ENCODE data around the gene CRIP2. TPM values are rescaled to one million over a fixed set of nuclear protein-coding genes. Genes with fewer than 3 reads are reported as not detected.

CRIP2 gene
- total and polyA plus RNA-seq, 2 donors (not counting 1 experiment from before 2014, with no cell fraction given): 6.0 to 81.6 TPM

DNA sequence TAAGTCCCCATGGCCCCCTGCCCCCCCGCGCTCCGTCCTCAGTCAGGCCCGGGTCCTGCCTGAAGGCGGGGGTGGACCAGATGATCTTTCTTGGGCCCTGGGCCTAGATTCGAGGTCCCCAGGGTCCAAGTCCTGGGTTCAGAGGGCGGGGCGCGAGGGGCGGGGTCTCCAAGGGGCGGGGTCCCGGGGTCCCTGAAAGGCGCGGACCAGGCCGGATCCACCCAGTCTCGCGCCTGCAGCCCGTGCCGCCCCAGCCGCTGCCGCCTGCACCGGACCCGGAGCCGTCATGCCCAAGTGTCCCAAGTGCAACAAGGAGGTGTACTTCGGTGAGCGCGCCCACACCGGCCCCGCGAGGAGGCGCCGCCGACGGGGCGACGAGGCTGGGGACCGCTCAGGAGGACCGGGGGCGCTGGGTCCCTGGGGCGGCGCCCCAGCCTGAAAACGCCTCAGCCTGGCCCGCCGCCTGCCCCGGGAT lies 12.4 kb downstream of the CRIP2 start:
- intact Hi-C loops (cut with micrococcal nuclease): loop anchor here (10.0 kb wide), 1 partner anchor 422 kb away; the partner anchor contains the start of gene GPR132
- ATAC-seq (ENCODE audit: low read depth): no peak
- Histone ChIP-seq H3K27me3 (replicated peaks in 1 of 4; ENCODE audit: control extremely low read depth in 1 of 4, control insufficient read depth in 3 of 4, insufficient read depth in 4 of 4, low read length in 3 of 4) (no peaks in the 10 kb centered on the region), H3K79me2 (ENCODE audit: control insufficient read depth, insufficient read depth, low read length) (peaks cover 9% of the 10 kb centered on the region), H4K20me1 (ENCODE audit: control insufficient read depth, insufficient read depth, low read length, poor library complexity, severe bottlenecking) (peaks cover 23% of the 10 kb centered on the region), H3K4me3 (ENCODE audit: control extremely low read depth in 1 of 5, extremely low read depth in 1 of 5, insufficient read depth in 1 of 5, low read depth in 2 of 5, low read length in 4 of 5) (peak overlapping the region in 4 of 5 experiments; percentile 59 to 88 (median 76)), H3K9me3 (ENCODE audit: control extremely low read depth in 1 of 3, control insufficient read depth in 2 of 3, insufficient read depth in 1 of 3, low read length in 2 of 3) (no peaks in the 10 kb centered on the region), H3K4me2 (replicated peaks; ENCODE audit: low read depth, low read length, poor library complexity, severe bottlenecking) (peak overlapping the region; percentile 100), H3K36me3 (replicated peaks in 1 of 2; ENCODE audit: control extremely low read depth in 1 of 2, control insufficient read depth in 1 of 2, extremely low read depth in 1 of 2, insufficient read depth in 2 of 2, low read length in 1 of 2) (peaks cover 0 to 6% of the 10 kb centered on the region in 2 experiments), H3K4me1 (ENCODE audit: control insufficient read depth in 2 of 2, insufficient read depth in 2 of 2, low read length in 2 of 2) (peaks cover 50 to 77% of the 10 kb centered on the region in 2 donors), H3K9ac (ENCODE audit: low read length) (peak overlapping the region; percentile 96), H3K27ac (ENCODE audit: low read length in 2 of 2) (peak overlapping the region; percentile 94 to 99), H2AFZ (ENCODE audit: insufficient read depth, low read depth, low read length, poor library complexity, severe bottlenecking) (peak overlapping the region; percentile 30)
- 2% methylated on average over 45 of the region's 45 CpGs for WGBS (ENCODE audit: insufficient coverage)
- no peaks in the 10 kb centered on the region for H3K9me3 Mint-ChIP-seq (ENCODE audit: insufficient read depth)
- peak overlapping the region; percentile 95 for H3K27ac Mint-ChIP-seq
- H3K4me1 Mint-ChIP-seq: peaks cover 59% of the 10 kb centered on the region
- TF ChIP-seq, protein P1, sequence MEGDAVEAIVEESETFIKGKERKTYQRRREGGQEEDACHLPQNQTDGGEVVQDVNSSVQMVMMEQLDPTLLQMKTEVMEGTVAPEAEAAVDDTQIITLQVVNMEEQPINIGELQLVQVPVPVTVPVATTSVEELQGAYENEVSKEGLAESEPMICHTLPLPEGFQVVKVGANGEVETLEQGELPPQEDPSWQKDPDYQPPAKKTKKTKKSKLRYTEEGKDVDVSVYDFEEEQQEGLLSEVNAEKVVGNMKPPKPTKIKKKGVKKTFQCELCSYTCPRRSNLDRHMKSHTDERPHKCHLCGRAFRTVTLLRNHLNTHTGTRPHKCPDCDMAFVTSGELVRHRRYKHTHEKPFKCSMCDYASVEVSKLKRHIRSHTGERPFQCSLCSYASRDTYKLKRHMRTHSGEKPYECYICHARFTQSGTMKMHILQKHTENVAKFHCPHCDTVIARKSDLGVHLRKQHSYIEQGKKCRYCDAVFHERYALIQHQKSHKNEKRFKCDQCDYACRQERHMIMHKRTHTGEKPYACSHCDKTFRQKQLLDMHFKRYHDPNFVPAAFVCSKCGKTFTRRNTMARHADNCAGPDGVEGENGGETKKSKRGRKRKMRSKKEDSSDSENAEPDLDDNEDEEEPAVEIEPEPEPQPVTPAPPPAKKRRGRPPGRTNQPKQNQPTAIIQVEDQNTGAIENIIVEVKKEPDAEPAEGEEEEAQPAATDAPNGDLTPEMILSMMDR (IDR thresholded peaks at IDR 0.05): no peak
- no peak for TF ChIP-seq EZH2 (IDR thresholded peaks at IDR 0.05; ENCODE audit: borderline replicate concordance, insufficient read depth, low read depth, low read length, poor library complexity, severe bottlenecking)
- H3K4me3 Mint-ChIP-seq: peak overlapping the region; percentile 88
- ChIA-PET POLR2A (interaction anchor here (1.0 kb wide), 1 partner anchor 89 kb away, joined by 3 read pairs; no protein-coding TSS in a partner anchor), CTCF (interaction anchor here (1.5 kb wide), 2 partner anchors 46 to 116 kb away, joined by 4 to 5 read pairs; no protein-coding TSS in a partner anchor)
- peak; percentile 85 for DNase-seq
- no peaks in the 10 kb centered on the region for H3K27me3 Mint-ChIP-seq

DNA sequence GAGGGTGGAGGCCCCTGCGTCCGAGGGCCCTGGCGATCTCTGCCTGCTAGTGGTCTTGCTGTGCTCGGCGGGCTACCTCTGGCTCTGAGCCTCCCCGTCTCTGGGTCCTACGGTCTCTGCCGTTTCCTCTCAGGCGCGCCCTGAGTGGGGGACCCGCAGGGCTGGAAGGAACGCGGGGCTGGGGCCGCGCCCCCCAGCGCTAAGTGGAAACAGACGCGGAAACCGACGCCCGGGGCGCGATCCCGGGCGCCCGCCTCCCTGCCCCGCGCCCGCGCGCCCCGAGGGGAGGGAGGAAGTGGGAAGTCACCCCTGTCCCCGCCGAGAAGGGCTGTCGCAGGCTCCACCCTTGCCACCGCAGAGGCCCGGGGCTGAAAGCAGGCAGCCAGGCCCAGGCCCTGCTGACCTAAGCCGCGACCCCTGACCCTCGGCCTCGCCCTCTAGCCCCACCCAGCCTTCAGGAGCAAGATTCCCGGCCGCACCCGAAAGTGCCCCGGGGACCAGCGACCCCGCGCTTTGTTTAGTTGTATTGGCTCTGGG lies 12.9 kb downstream of the CRIP2 start:
- Histone ChIP-seq H3K27ac (ENCODE audit: low read length in 2 of 2) (peak overlapping the region; percentile 94 to 99), H4K20me1 (ENCODE audit: control insufficient read depth, insufficient read depth, low read length, poor library complexity, severe bottlenecking) (peaks cover 26% of the 10 kb centered on the region), H3K9ac (ENCODE audit: low read length) (peak overlapping the region; percentile 96), H3K4me3 (ENCODE audit: control extremely low read depth in 1 of 5, extremely low read depth in 1 of 5, insufficient read depth in 1 of 5, low read depth in 2 of 5, low read length in 4 of 5) (peak overlapping the region in 4 of 5 experiments; percentile 59 to 88 (median 76)), H3K4me1 (ENCODE audit: control insufficient read depth in 2 of 2, insufficient read depth in 2 of 2, low read length in 2 of 2) (peaks cover 46 to 77% of the 10 kb centered on the region in 2 donors), H3K36me3 (replicated peaks in 1 of 2; ENCODE audit: control extremely low read depth in 1 of 2, control insufficient read depth in 1 of 2, extremely low read depth in 1 of 2, insufficient read depth in 2 of 2, low read length in 1 of 2) (peaks cover 0 to 6% of the 10 kb centered on the region in 2 experiments), H2AFZ (ENCODE audit: insufficient read depth, low read depth, low read length, poor library complexity, severe bottlenecking) (peak overlapping the region; percentile 30), H3K4me2 (replicated peaks; ENCODE audit: low read depth, low read length, poor library complexity, severe bottlenecking) (peak overlapping the region; percentile 100), H3K9me3 (ENCODE audit: control extremely low read depth in 1 of 3, control insufficient read depth in 2 of 3, insufficient read depth in 1 of 3, low read length in 2 of 3) (no peaks in the 10 kb centered on the region), H3K79me2 (ENCODE audit: control insufficient read depth, insufficient read depth, low read length) (peaks cover 9% of the 10 kb centered on the region), H3K27me3 (replicated peaks in 1 of 4; ENCODE audit: control extremely low read depth in 1 of 4, control insufficient read depth in 3 of 4, insufficient read depth in 4 of 4, low read length in 3 of 4) (no peaks in the 10 kb centered on the region)
- Mint-ChIP-seq H3K27me3 (no peaks in the 10 kb centered on the region), H3K4me1 (peaks cover 54% of the 10 kb centered on the region), H3K9me3 (ENCODE audit: insufficient read depth) (no peaks in the 10 kb centered on the region), H3K4me3 (peak overlapping the region; percentile 88), H3K27ac (peak overlapping the region; percentile 92)
- DNase-seq (peak; percentile 84), ATAC-seq (ENCODE audit: low read depth) (no peak)
- WGBS (ENCODE audit: insufficient coverage): 2% methylated on average over 46 of the region's 48 CpGs
- intact Hi-C loops (cut with micrococcal nuclease): loop anchor here (10.0 kb wide), 1 partner anchor 423 kb away; the partner anchor contains the start of gene GPR132
- TF ChIP-seq, protein P1 (IDR thresholded peaks at IDR 0.05): no peak
- TF ChIP-seq EZH2 (IDR thresholded peaks at IDR 0.05; ENCODE audit: borderline replicate concordance, insufficient read depth, low read depth, low read length, poor library complexity, severe bottlenecking): no peak
- POLR2A ChIA-PET: interaction anchor here (1.0 kb wide), 1 partner anchor 90 kb away, joined by 3 read pairs; no protein-coding TSS in a partner anchor
- CTCF ChIA-PET: interaction anchor here (1.5 kb wide), 1 partner anchor 117 kb away, joined by 5 read pairs; no protein-coding TSS in a partner anchor

Measured in B cell (primary cell).